CD4-positive, alpha-beta T cell treated with Interleukin-12 subunit alpha and Interleukin-12 subunit beta, for 1 hour (primary cell): ENCODE data around the gene KCNMB2.
"Not testable (repeated sequence)": the region's sequence is repeated elsewhere in the genome, so short reads cannot be mapped to it uniquely, and the experiment has no call there.

Experiments used
- DNase-seq: peaks from one replicate; pipeline ENCODE4 v3.0.0-alpha.2; 2020

The KCNMB2 gene

GRCh38 chr3:178520451-178520850 is 15.8 kb upstream of the KCNMB2 start:
- no peak for DNase-seq

- no peak for DNase-seq
Measured at GRCh38 chr3:178522200-178523052, 13.8 kb upstream of the KCNMB2 start.

- DNase-seq = no peak
Measured at GRCh38 chr3:178525251-178525650, 11.0 kb upstream of the KCNMB2 start.

- DNase-seq = no peak
Measured at GRCh38 chr3:178526291-178526690, 9.9 kb upstream of the KCNMB2 start.

- no peak for DNase-seq
Measured at GRCh38 chr3:178527981-178528380, 8.3 kb upstream of the KCNMB2 start.

GRCh38 chr3:178529606-178530225 is 6.5 kb upstream of the KCNMB2 start:
- DNase-seq = no peak

GRCh38 chr3:178532476-178532875 is 3.8 kb upstream of the KCNMB2 start:
- DNase-seq = no peak

- DNase-seq = no peak
Measured at GRCh38 chr3:178537122-178537705, 978 bp downstream of the KCNMB2 start.

- DNase-seq = no peak
Measured at GRCh38 chr3:178538056-178538455, 1.8 kb downstream of the KCNMB2 start.

GRCh38 chr3:178540184-178540583 is 3.9 kb downstream of the KCNMB2 start:
- DNase-seq = no peak

- DNase-seq = no peak
Measured at GRCh38 chr3:178545337-178545736, 9.1 kb downstream of the KCNMB2 start.

GRCh38 chr3:178546079-178546478 is 9.8 kb downstream of the KCNMB2 start:
- no peak for DNase-seq

- DNase-seq = not testable (repeated sequence)
Measured at GRCh38 chr3:178549426-178549825, 13.2 kb downstream of the KCNMB2 start.

GRCh38 chr3:178551916-178552321 is 15.7 kb downstream of the KCNMB2 start:
- no peak for DNase-seq

GRCh38 chr3:178558637-178559036 is 22.4 kb downstream of the KCNMB2 start:
- DNase-seq = no peak

GRCh38 chr3:178560759-178561158 is 24.5 kb downstream of the KCNMB2 start:
- no peak for DNase-seq

GRCh38 chr3:178561239-178561638 is 25.0 kb downstream of the KCNMB2 start:
- DNase-seq = no peak

- no peak for DNase-seq
Measured at GRCh38 chr3:178562143-178562946, 26.1 kb downstream of the KCNMB2 start.

- no peak for DNase-seq
Measured at GRCh38 chr3:178562947-178563232, 26.7 kb downstream of the KCNMB2 start.

GRCh38 chr3:178567611-178568010 is 31.4 kb downstream of the KCNMB2 start:
- DNase-seq = no peak

- DNase-seq = no peak
Measured at GRCh38 chr3:178568155-178568731, 32.0 kb downstream of the KCNMB2 start.

- no peak for DNase-seq
Measured at GRCh38 chr3:178568911-178569310, 32.7 kb downstream of the KCNMB2 start.

- no peak for DNase-seq
Measured at GRCh38 chr3:178569826-178570225, 33.6 kb downstream of the KCNMB2 start.
